ENCODE data around the gene JADE2.

DNA sequence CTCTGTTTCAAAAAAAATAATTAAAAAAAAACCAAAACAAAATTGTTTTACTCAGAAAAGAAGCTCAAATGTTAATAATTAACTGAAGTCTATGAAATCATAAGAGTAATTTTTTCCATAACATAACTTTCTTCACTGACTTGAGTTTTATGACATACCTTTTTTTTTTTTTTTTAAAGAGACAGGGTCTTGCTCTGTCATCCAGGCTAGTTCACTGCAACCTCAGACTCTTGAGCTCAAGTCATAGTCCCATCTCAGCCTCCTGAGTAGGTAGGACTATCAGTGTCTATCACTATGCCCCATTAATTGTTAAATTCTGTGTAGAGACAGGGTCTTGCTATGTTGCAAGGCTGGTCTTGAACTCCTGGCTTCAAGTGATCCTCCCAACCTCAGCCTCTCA is 85.3 kb downstream of the JADE2 start:
- TF ChIP-seq FOXM1 (IDR thresholded peaks at IDR 0.05; ENCODE audit: borderline replicate concordance) (no peak), FOXK2 (IDR thresholded peaks at IDR 0.05) (no peak), ARNT (IDR thresholded peaks at IDR 0.05) (no peak), ELF4 (IDR thresholded peaks at IDR 0.05) (no peak), ZNF384 (IDR thresholded peaks at IDR 0.05) (0 out of 2 replicates have a peak, but pooled peaks have one; percentile 12), BHLHE40 (IDR thresholded peaks at IDR 0.05; ENCODE audit: borderline replicate concordance) (no peak)

Data from HEK293T (cell line).